Mesothelial cell of epicardium (in vitro differentiated cells): ENCODE data around the gene AURKAIP1. TPM values are rescaled to one million over a fixed set of nuclear protein-coding genes. Genes with fewer than 3 reads are reported as not detected.

Experiments
- DNase-seq, 2 experiments: peaks; one replicate each; pipeline ENCODE4 v3.0.0; 2021; ENCODE audit warnings: low spot score in 2 of 2; ENCODE audit not compliant: unreplicated experiment in 2 of 2
- H3K27ac Mint-ChIP-seq: 2 replicates; pipeline ENCODE4 v1.8.0; 2021; ENCODE audit warnings: mixed read lengths
- H3K27me3 Mint-ChIP-seq: 2 replicates; pipeline ENCODE4 v1.8.0; 2021; ENCODE audit warnings: low read depth, mixed read lengths
- H3K36me3 Mint-ChIP-seq: 2 replicates; pipeline ENCODE4 v1.8.0; 2021; ENCODE audit warnings: mixed read lengths
- H3K4me1 Mint-ChIP-seq: 2 replicates; pipeline ENCODE4 v1.8.0; 2021; ENCODE audit warnings: mixed read lengths
- H3K4me3 Mint-ChIP-seq: 2 replicates; pipeline ENCODE4 v1.8.0; 2021; ENCODE audit warnings: mild to moderate bottlenecking, moderate library complexity, mixed read lengths
- H3K9me3 Mint-ChIP-seq: 2 replicates; pipeline ENCODE4 v1.8.0; 2021; ENCODE audit warnings: mixed read lengths
- total RNA-seq: library from RNA; stranded (reverse); gene quantifications from 3 replicates; pipeline ENCODE4 v1.2.1, GENCODE V29; 2021
- TF ChIP-seq, protein P1 (sequence below): fragments of 200-600 bp; sonication (generic); IDR thresholded peaks from one replicate; pipeline ENCODE4 v1.5.0; 2021; ENCODE audit warnings: antibody characterized with exemption; ENCODE audit not compliant: unreplicated experiment

AURKAIP1 gene
- total RNA-seq, 1 donor from 2014 or later = 75.5 TPM

GRCh38 chr1:1341549-1342021 lies 33.4 kb downstream of the AURKAIP1 start:
- peaks cover 18% of the 10 kb centered on the region for H3K36me3 Mint-ChIP-seq

GRCh38 chr1:1340791-1341548 lies 34.0 kb downstream of the AURKAIP1 start:
- no peak for DNase-seq
- no peaks in the 10 kb centered on the region for H3K27me3 Mint-ChIP-seq
- TF ChIP-seq, protein P1, sequence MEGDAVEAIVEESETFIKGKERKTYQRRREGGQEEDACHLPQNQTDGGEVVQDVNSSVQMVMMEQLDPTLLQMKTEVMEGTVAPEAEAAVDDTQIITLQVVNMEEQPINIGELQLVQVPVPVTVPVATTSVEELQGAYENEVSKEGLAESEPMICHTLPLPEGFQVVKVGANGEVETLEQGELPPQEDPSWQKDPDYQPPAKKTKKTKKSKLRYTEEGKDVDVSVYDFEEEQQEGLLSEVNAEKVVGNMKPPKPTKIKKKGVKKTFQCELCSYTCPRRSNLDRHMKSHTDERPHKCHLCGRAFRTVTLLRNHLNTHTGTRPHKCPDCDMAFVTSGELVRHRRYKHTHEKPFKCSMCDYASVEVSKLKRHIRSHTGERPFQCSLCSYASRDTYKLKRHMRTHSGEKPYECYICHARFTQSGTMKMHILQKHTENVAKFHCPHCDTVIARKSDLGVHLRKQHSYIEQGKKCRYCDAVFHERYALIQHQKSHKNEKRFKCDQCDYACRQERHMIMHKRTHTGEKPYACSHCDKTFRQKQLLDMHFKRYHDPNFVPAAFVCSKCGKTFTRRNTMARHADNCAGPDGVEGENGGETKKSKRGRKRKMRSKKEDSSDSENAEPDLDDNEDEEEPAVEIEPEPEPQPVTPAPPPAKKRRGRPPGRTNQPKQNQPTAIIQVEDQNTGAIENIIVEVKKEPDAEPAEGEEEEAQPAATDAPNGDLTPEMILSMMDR = no peak
- peaks cover 18% of the 10 kb centered on the region for H3K36me3 Mint-ChIP-seq
- H3K9me3 Mint-ChIP-seq = no peaks in the 10 kb centered on the region
- no peaks in the 10 kb centered on the region for H3K4me1 Mint-ChIP-seq
- H3K4me3 Mint-ChIP-seq = no peak overlapping the region
- no peak overlapping the region for H3K27ac Mint-ChIP-seq

More at GRCh38 chr1:1341549-1342021, 33.4 kb downstream of the AURKAIP1 start:
- no peak for DNase-seq
- H3K4me1 Mint-ChIP-seq = no peaks in the 10 kb centered on the region
- no peak overlapping the region for H3K27ac Mint-ChIP-seq
- no peak overlapping the region for H3K4me3 Mint-ChIP-seq
- H3K27me3 Mint-ChIP-seq = no peaks in the 10 kb centered on the region
- H3K9me3 Mint-ChIP-seq = no peaks in the 10 kb centered on the region
- TF ChIP-seq, protein P1 = no peak

GRCh38 chr1:1340185-1340584 lies 34.8 kb downstream of the AURKAIP1 start:
- no peaks in the 10 kb centered on the region for H3K4me1 Mint-ChIP-seq
- H3K27ac Mint-ChIP-seq = no peak overlapping the region
- DNase-seq = no peak
- TF ChIP-seq, protein P1 = no peak
- no peaks in the 10 kb centered on the region for H3K9me3 Mint-ChIP-seq
- H3K4me3 Mint-ChIP-seq = no peak overlapping the region
- peaks cover 18% of the 10 kb centered on the region for H3K36me3 Mint-ChIP-seq
- no peaks in the 10 kb centered on the region for H3K27me3 Mint-ChIP-seq

DNA sequence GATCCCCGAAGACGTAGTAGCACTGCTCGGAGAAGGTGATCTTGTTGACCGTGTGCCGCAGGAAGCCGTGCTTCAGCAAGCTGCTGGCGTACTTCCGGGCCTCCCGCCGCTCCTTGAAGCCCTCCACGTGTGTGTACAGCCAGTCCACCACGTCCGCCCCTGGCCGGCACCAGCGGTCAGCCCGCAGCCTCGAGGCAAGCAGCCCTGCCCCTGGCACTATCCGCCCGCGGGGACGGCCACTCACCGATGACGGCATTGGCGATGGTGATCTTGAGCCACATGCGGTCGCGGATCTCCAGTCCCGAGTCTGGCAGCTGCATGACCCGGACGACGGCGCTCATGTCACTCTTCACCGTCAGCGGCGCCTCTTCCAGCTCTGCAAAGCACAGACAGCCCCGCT lies 36.7 kb downstream of the AURKAIP1 start:
- no peak overlapping the region for H3K4me3 Mint-ChIP-seq
- DNase-seq = no peak
- TF ChIP-seq, protein P1 = no peak
- H3K27ac Mint-ChIP-seq = no peak overlapping the region
- no peaks in the 10 kb centered on the region for H3K9me3 Mint-ChIP-seq
- H3K36me3 Mint-ChIP-seq = peaks cover 18% of the 10 kb centered on the region
- no peaks in the 10 kb centered on the region for H3K27me3 Mint-ChIP-seq
- no peaks in the 10 kb centered on the region for H3K4me1 Mint-ChIP-seq

DNA sequence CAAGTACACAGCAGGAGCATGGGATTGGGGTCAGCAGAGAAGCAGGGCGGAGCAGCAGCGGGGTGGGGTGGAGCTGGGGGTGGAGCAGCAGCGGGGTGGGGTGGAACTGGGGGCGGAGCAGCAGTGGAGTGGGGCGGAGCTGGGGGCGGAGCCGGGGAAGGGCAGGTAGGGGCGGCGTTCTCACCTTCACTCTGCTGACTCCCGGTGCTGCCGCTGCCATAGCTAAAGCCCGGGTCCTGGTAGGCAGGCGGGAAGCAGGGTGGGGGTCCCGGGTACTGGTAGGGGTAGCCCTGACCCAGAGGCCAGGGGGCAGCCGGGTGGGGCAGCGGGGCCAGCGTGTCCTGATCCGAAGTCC lies 37.2 kb downstream of the AURKAIP1 start:
- H3K27ac Mint-ChIP-seq = no peak overlapping the region
- TF ChIP-seq, protein P1 = no peak
- H3K27me3 Mint-ChIP-seq = no peaks in the 10 kb centered on the region
- peaks cover 18% of the 10 kb centered on the region for H3K36me3 Mint-ChIP-seq
- no peaks in the 10 kb centered on the region for H3K4me1 Mint-ChIP-seq
- no peak overlapping the region for H3K4me3 Mint-ChIP-seq
- no peaks in the 10 kb centered on the region for H3K9me3 Mint-ChIP-seq
- DNase-seq = no peak
